ENCODE data around the gene UBE2J2. TPM values are rescaled to one million over a fixed set of nuclear protein-coding genes. Genes with fewer than 3 reads are reported as not detected.

Gene UBE2J2
- polyA plus RNA-seq, 1 of the 3 experiments (the other 2 are of a cell fraction), result 47.5 TPM

DNA sequence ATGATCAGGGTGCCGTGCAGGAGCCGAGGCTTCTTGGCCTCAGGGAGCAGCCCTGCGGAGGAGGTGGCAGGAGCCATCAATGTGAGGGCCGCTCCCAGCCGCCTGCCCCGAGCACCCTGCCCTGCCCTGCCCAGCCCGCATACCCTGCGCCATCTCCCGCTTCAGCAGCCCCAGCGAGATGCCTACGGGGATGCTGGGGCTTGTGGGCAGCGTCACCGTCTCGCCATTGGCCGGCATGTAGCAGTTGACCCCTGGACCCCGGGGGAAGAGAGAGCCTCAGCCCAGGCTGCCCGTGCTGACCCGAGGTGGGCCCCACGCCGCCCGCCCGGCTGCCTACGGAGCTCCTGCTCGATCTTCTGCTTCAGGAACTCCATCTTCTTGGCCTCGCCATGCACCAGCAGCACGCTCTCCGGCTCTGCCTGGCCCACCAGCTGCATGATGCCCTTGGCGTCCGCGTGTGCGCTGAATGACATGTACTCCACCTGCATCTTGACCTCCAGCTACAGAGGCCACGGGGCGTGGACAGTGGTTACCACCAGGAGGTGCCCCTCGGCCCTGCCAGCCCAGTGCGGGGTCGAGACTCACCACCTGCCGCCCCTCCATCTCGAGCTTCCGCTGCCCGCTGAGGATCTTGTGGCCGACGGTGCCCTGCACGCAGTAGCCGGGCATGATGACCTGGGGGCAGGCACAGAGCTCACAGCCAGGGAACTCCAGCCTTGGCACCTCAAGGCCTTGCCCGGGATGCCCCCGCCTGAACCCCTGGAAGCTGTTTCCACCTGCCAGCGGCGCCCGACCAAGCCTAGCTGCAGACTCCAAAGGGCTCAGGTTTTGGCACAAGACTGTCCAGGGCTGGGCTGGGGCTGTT lies 39.0 kb upstream of the UBE2J2 start:
- CTCF ChIA-PET, result interaction anchor here (0.8 to 3.7 kb wide), 4 partner anchors 21 to 59 kb away, joined by 3 to 13 read pairs (median 4); no protein-coding TSS in a partner anchor
- Histone ChIP-seq H4K20me1 (ENCODE audit: insufficient read depth) (peaks cover 17% of the 10 kb centered on the region; the same call in 1 of the 2 replicates), H3K4me2 (no peak overlapping the region), H3K36me3 (replicated peaks in 1 of 2; ENCODE audit: control insufficient read depth in 1 of 2, insufficient read depth in 2 of 2, low read length in 1 of 2) (peaks cover 12 to 56% of the 10 kb centered on the region in 2 experiments), H3K27me3 (ENCODE audit: insufficient read depth) (no peaks in the 10 kb centered on the region), H3K9me2 (no peaks in the 10 kb centered on the region), H3K4me3 (ENCODE audit: low read depth in 2 of 2, low read length in 1 of 2) (no peak overlapping the region), H3K9me3 (no peaks in the 10 kb centered on the region), H3K9ac (no peak overlapping the region), H3F3A (replicated peaks; ENCODE audit: insufficient read depth) (peaks cover 3% of the 10 kb centered on the region), H2AFZ (ENCODE audit: low read depth) (no peak overlapping the region), H3K27ac (ENCODE audit: low read depth in 2 of 2, low read length in 1 of 2) (no peak overlapping the region), H3K79me2 (ENCODE audit: insufficient read depth) (peaks cover 29% of the 10 kb centered on the region), H3K4me1 (ENCODE audit: control insufficient read depth in 1 of 2, insufficient read depth in 2 of 2, low read depth in 1 of 2, low read length in 1 of 2) (peaks cover 0 to 8% of the 10 kb centered on the region in 2 experiments; a peak in 1 of 4 replicates)
- POLR2A ChIA-PET, result interaction anchor here (0.6 kb wide), 1 partner anchor 62 kb away, joined by 3 read pairs; no protein-coding TSS in a partner anchor
- 95% methylated on average over 19 of the region's 49 CpGs for WGBS (ENCODE audit: low lambda C conversion rate)
- TF ChIP-seq REST (IDR thresholded peaks at IDR 0.05; ENCODE audit: low read depth, low read length) (no peak), MAX (IDR thresholded peaks at IDR 0.05; ENCODE audit: low read depth) (no peak), ELF1 (IDR thresholded peaks at IDR 0.05) (no peak), RAD21 (IDR thresholded peaks at IDR 0.05; ENCODE audit: low read length) (no peak), TAF1 (IDR thresholded peaks at IDR 0.05; ENCODE audit: borderline replicate concordance, low read depth, low read length) (no peak), JUND (IDR thresholded peaks at IDR 0.05) (no peak), TEAD4 (IDR thresholded peaks at IDR 0.05; ENCODE audit: borderline replicate concordance, insufficient read depth) (no peak), NFIC (IDR thresholded peaks at IDR 0.05; ENCODE audit: borderline replicate concordance) (no peak), YY1 (IDR thresholded peaks at IDR 0.05; ENCODE audit: low read depth) (no peak), EP300 (IDR thresholded peaks at IDR 0.05; ENCODE audit: borderline replicate concordance in 1 of 2, low read depth in 1 of 2, low read length in 1 of 2) (no peak), RCOR1 (IDR thresholded peaks at IDR 0.05; ENCODE audit: low read length) (no peak), RFX5 (IDR thresholded peaks at IDR 0.05; ENCODE audit: low read length) (no peak), SMC3 (IDR thresholded peaks at IDR 0.05; ENCODE audit: low read depth, low read length) (no peak)
- TF ChIP-seq, protein P1, sequence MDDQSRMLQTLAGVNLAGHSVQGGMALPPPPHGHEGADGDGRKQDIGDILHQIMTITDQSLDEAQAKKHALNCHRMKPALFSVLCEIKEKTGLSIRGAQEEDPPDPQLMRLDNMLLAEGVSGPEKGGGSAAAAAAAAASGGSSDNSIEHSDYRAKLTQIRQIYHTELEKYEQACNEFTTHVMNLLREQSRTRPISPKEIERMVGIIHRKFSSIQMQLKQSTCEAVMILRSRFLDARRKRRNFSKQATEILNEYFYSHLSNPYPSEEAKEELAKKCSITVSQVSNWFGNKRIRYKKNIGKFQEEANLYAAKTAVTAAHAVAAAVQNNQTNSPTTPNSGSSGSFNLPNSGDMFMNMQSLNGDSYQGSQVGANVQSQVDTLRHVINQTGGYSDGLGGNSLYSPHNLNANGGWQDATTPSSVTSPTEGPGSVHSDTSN (IDR thresholded peaks at IDR 0.05), result no peak
- DNase-seq, result no peak

All from SK-N-SH (cell line).